Psoas muscle (tissue), 8 donors: Measurements from ENCODE around the gene E2F1. TPM values are rescaled to one million over a fixed set of nuclear protein-coding genes. Genes with fewer than 3 reads are reported as not detected.

Source experiments
- ATAC-seq, 4 donors: fragments of 200-7000 bp; cut with Tn5 transposase; one replicate each; pipeline ENCODE4 v1.9.1; 2020; ENCODE audit warnings: moderate library complexity in 3 of 4, mild to moderate bottlenecking in 2 of 4
- DNase-seq, 2 donors: peaks; one replicate each; pipeline ENCODE4 v3.0.0-alpha.2; 2020
- H3K27ac ChIP-seq: fragments of 200-600 bp; one replicate; pipeline ENCODE4 v1.8.0; 2022
- H3K27me3 ChIP-seq, 3 donors: fragments of 200-600 bp in 1 of 3; one replicate each; pipeline versions ENCODE4 v1.6.1 to v1.8.0; 2013 to 2022; ENCODE audit warnings: low read length in 2 of 3, mild to moderate bottlenecking in 2 of 3, moderate library complexity in 1 of 3; ENCODE audit not compliant: insufficient read depth in 3 of 3
- H3K36me3 ChIP-seq, 2 donors: fragments of 200-600 bp in 1 of 2; one replicate each; pipeline versions ENCODE4 v1.6.1 to v1.8.0; 2013 to 2022; ENCODE audit warnings: low read depth in 1 of 2, mild to moderate bottlenecking in 1 of 2, moderate library complexity in 1 of 2; ENCODE audit not compliant: insufficient read depth in 1 of 2
- H3K4me1 ChIP-seq: fragments of 200-600 bp; one replicate; pipeline ENCODE4 v1.8.0; 2022
- H3K4me3 ChIP-seq: fragments of 200-600 bp; one replicate; pipeline ENCODE4 v1.8.0; 2022; ENCODE audit warnings: mild to moderate bottlenecking
- H3K9me3 ChIP-seq: fragments of 200-600 bp; one replicate; pipeline ENCODE4 v1.8.0; 2022
- WGBS, 3 donors: extraction: QIAGEN DNeasy Blood & Tissue Kit; methylation state at CpG; one replicate each; pipeline versions ENCODE4 v1.1.6 to v1.1.7; 2013; 5-methylcytosine and 5-hydroxymethylcytosine counted together
- intact Hi-C, 2 donors: fragments of 100-400 bp; cut with DNase I; formaldehyde crosslinking; loops; one replicate each; pipeline versions ENCODE4 v1.11.0 to v1.14.2; 2022
- polyA plus RNA-seq, 3 donors: library from polyadenylated mRNA; stranded (reverse); fragments of 200-250 nt; gene quantifications; one replicate each; pipeline ENCODE4 v1.2.3, GENCODE V29; 2013
- total RNA-seq, 4 donors: library from RNA; stranded (reverse); fragmentation: NEBNext Ultra II Directional in 2 of 4; extraction: Animal tissue kit (Norgen Biotek cat#: 25700) in 2 of 4; gene quantifications; one replicate each; pipeline versions ENCODE4 v1.2.1 to v1.2.4, GENCODE V29; 2021 to 2023
- TF ChIP-seq, protein P1 (sequence below): fragments of 200-600 bp; IDR thresholded peaks from one replicate; pipeline ENCODE4 v1.8.0; 2022; ENCODE audit warnings: antibody characterized with exemption
- donor health status: healthy with polysubstance abuse.
- donor health status: DM: no; HTN: no; CAD: no; lungs with moderate emphysema.
- donor health status: Bipolar disorder and iron deficiency.
- donor health status: healthy.
- donor health status: DM: yes; HTN: yes; CAD: no.
- donor health status: DM: no; HTN: no; CAD: no.
- donor health status: DM: no; HTN: no; CAD: no.
- donor health status: DM: yes; HTN: yes; CAD: no.

E2F1 gene
- total and polyA plus RNA-seq, 7 donors, result 0.73 to 6.5 (median 0.84) TPM

DNA sequence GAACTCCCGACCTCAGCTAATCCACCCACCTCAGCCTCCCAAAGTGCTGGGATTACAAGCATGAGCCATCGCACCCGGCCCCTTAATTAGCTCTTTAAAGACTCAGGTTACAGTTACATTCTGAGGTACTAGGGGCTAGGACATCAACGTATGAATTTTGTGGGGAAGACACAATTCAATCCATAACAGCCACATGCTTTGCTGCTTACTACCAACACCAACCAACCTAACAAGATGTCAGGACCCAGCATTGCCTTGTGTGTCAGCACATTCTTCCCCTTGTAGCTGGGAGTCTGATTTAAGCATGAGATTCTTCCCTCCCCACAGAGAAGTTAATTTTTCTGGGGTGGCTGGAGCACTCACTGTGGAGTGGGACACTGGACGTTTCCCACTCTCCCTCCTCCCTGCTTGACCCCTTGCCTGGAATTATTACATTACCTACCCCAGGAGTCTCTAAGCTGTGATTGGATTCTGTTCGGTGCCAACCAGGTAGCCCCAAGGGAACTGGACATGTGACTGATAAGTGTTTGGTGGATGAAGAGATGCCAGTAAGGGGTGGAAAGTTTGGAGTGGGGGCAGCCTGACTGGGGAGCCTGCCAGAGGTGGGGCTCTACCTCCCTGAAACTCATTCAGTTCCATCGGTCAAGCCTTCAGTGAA is 39.6 kb upstream of the E2F1 start:
- Histone ChIP-seq H3K27ac (no peak overlapping the region), H3K4me1 (no peaks in the 10 kb centered on the region), H3K36me3 (no peaks in the 10 kb centered on the region), H3K4me3 (no peak overlapping the region), H3K9me3 (no peaks in the 10 kb centered on the region), H3K27me3 (no peaks in the 10 kb centered on the region)
- ATAC-seq (no peak), DNase-seq (no peak)
- intact Hi-C loops, result no loop called here
- WGBS, 3 donors, result 58 to 69% (median 64%) methylated on average over 7 of the region's 7 CpGs
- TF ChIP-seq, protein P1, sequence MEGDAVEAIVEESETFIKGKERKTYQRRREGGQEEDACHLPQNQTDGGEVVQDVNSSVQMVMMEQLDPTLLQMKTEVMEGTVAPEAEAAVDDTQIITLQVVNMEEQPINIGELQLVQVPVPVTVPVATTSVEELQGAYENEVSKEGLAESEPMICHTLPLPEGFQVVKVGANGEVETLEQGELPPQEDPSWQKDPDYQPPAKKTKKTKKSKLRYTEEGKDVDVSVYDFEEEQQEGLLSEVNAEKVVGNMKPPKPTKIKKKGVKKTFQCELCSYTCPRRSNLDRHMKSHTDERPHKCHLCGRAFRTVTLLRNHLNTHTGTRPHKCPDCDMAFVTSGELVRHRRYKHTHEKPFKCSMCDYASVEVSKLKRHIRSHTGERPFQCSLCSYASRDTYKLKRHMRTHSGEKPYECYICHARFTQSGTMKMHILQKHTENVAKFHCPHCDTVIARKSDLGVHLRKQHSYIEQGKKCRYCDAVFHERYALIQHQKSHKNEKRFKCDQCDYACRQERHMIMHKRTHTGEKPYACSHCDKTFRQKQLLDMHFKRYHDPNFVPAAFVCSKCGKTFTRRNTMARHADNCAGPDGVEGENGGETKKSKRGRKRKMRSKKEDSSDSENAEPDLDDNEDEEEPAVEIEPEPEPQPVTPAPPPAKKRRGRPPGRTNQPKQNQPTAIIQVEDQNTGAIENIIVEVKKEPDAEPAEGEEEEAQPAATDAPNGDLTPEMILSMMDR, result no peak

DNA sequence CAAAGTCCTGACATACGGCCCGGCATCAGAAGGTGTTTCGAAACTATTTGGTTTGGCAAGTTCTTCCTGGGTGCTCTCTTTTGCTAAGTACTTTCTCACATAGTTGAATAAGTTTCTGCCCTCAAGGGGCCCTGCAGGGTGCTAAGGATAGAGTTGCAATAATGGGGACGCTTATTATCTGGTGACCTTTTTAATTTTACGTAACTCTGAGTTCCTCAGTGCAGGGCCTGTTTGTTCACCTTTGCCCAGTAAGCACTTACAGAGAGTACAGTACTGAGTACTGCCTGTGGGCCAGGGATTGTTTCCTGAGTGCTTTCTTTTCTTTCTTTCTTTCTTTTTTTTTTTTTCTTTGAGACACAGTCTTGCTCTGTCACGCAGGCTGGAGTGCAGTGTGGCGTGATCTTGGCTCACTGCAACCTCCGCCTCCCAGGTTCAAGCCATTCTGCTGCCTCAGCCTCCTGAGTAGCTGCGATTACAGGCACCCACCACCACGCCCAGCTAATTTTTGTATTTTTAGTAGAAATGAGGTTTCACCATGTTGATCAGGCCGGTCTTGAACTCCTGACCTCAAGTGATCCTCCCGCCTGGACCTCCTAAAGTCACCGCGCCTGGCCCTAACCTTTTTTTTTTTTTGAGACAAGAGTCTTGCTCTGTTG is 38.4 kb upstream of the E2F1 start:
- Histone ChIP-seq H3K36me3 (no peaks in the 10 kb centered on the region), H3K27ac (no peak overlapping the region), H3K9me3 (no peaks in the 10 kb centered on the region), H3K4me1 (peaks cover under 1% of the 10 kb centered on the region), H3K27me3 (no peaks in the 10 kb centered on the region), H3K4me3 (no peak overlapping the region)
- WGBS, 3 donors, result 89 to 92% (median 91%) methylated on average over 14 of the region's 14 CpGs
- no peak for ATAC-seq
- no peak for DNase-seq
- TF ChIP-seq, protein P1, result no peak
- intact Hi-C loops, result no loop called here

DNA sequence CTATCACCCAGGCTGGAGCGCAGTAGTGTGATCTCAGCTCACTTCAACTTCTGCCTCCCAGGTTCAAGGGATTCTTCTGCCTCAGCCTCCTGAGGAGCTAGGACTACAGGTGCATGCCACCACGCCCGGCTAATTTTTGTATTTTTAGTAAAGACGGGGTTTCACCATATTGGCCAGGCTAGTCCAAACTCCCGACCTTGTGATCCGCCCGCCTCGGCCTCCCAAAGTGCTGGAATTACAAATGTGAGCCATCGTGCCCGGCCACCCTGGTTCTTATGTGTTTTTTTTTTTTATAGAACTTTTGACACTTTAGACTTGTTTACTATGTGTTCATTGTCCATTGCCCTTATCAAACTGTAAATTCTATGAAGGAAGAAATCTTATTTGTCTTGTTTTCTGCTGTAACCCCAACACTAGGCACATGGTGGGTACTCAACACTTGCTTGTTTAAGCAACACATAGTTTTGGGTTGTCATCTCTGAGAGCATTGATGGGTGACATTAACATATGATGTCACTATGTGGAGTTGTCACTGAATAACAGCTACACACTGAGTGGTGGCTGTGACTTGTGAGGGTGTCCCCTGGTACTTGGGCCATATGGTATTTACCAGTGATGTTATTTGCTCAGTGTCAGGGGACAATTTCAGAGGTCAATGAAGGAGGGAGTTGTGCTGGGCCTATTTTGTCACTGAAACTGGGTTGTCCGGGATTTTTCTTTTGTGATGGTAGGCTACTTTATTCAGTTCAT is 35.4 kb upstream of the E2F1 start:
- H3K27ac ChIP-seq, result no peak overlapping the region
- H3K27me3 ChIP-seq, result no peaks in the 10 kb centered on the region
- intact Hi-C loops, result no loop called here
- no peak for ATAC-seq
- H3K9me3 ChIP-seq, result no peaks in the 10 kb centered on the region
- no peak for DNase-seq
- H3K4me3 ChIP-seq, result no peak overlapping the region
- H3K4me1 ChIP-seq, result peaks cover 10% of the 10 kb centered on the region
- H3K36me3 ChIP-seq, result no peaks in the 10 kb centered on the region
- WGBS, 3 donors, result 93 to 96% (median 93%) methylated on average over 11 of the region's 11 CpGs
- TF ChIP-seq, protein P1, result no peak

DNA sequence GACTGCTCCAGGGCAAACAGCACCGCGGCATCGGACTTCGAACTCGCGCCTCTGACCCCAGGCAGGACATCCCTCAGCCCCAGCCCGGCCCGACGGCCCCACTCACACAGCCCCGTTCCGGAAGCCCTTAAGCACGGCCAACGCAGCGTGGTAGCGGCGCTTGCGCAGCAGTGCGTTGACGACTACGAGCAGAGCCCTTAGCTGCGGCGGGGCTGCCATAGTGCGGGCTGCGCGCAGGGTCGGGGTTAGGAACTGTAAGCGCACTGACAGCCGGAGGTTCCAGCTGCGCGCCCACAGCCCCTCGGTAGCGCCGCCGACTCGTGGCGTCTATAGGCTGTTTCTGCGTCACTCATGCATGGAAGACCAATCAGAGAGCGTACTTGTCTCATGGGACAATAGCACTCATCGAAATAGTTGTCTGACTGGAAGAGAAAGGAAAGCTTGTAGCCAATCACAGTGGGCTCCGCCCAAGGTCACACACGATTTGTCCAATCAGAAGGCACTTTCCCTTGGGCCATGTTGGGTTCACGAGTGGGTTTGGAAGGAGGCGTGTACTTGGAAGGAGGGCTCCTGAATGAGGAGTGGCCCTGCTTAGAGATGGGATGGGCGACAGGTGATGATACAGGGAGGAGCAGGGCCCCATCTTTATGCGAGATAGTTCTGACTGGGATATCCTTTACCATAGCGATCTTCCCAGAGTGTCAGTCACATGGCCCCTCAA is 34.0 kb upstream of the E2F1 start, which contains the start of gene PXMP4:
Gene PXMP4, minus strand, starts transcription at position 322 of the 721 bp plus-strand sequence. Its CDS starts 103 bp downstream, at position 219.
- peak within 1 kb of the TSS; percentile 84 for H3K27ac ChIP-seq
- intact Hi-C loops, result no loop called here
- WGBS, 3 donors, result 3% methylated on average over 46 of the region's 46 CpGs
- peak; percentile 88 to 92 for DNase-seq
- H3K4me3 ChIP-seq, result peak within 1 kb of the TSS; percentile 89
- H3K4me1 ChIP-seq, result peaks cover 10% of the 10 kb centered on the region
- ATAC-seq, result peak; percentile 100
- no peaks in the 10 kb centered on the region for H3K27me3 ChIP-seq
- H3K9me3 ChIP-seq, result no peaks in the 10 kb centered on the region
- H3K36me3 ChIP-seq, result peaks cover 0 to 3% of the 10 kb centered on the region in 2 donors
- TF ChIP-seq, protein P1, result no peak
